Left renal cortex interstitium (tissue), 4 donors: Measurements from ENCODE around the gene SNRNP200. TPM values are rescaled to one million over a fixed set of nuclear protein-coding genes. Genes with fewer than 3 reads are reported as not detected.
"Not testable (repeated sequence)": the region's sequence is repeated elsewhere in the genome, so short reads cannot be mapped to it uniquely, and the experiment has no call there.

ENCODE experiments used
- DNase-seq, 4 donors: peaks; one replicate each; pipeline ENCODE4 v3.0.0-alpha.2; 2013; ENCODE audit warnings: low read depth in 4 of 4, low spot score in 2 of 4, missing footprints in 1 of 4
- polyA plus RNA-seq, 4 donors: library from polyadenylated mRNA; unstranded; fragments of 120-200 nt; gene quantifications; one replicate each; pipeline ENCODE4 v1.2.1, GENCODE V29; 2013; ENCODE audit not compliant: insufficient read length in 4 of 4

SNRNP200 gene
- polyA plus RNA-seq, 4 donors, result 177 to 201 (median 189) TPM

- no peak for DNase-seq
These were observed 20.5 kb upstream of the SNRNP200 start for GRCh38 chr2:96325884-96326255.

- no peak for DNase-seq
These were observed 19.9 kb upstream of the SNRNP200 start, which contains the start of gene ITPRIPL1 for GRCh38 chr2:96325041-96325883. TSS of gene ITPRIPL1 (plus strand) at chr2:96325317. CDS start at chr2:96325840, 523 bp downstream.

- DNase-seq, result no peak
These were observed 19.3 kb upstream of the SNRNP200 start for GRCh38 chr2:96324721-96325040.

GRCh38 chr2:96323849-96324248, 18.5 kb upstream of the SNRNP200 start:
- DNase-seq, result no peak

GRCh38 chr2:96320728-96321622, 15.6 kb upstream of the SNRNP200 start:
- DNase-seq, result no peak

- no peak for DNase-seq
These were observed 15.0 kb upstream of the SNRNP200 start for GRCh38 chr2:96320326-96320725.

GRCh38 chr2:96319396-96319795, 14.1 kb upstream of the SNRNP200 start:
- DNase-seq, result no peak

- DNase-seq, result no peak
These were observed 13.4 kb upstream of the SNRNP200 start for GRCh38 chr2:96318723-96319122.

GRCh38 chr2:96317584-96317997, 12.2 kb upstream of the SNRNP200 start:
- no peak for DNase-seq

- no peak for DNase-seq
These were observed 11.7 kb upstream of the SNRNP200 start for GRCh38 chr2:96316999-96317398.

- no peak for DNase-seq
These were observed 10.2 kb upstream of the SNRNP200 start for GRCh38 chr2:96315400-96316071.

GRCh38 chr2:96315005-96315399, 9.7 kb upstream of the SNRNP200 start:
- no peak for DNase-seq

- no peak for DNase-seq
These were observed 2.9 kb upstream of the SNRNP200 start for GRCh38 chr2:96308248-96308647.

GRCh38 chr2:96306370-96306769, 1.0 kb upstream of the SNRNP200 start:
- no peak for DNase-seq

GRCh38 chr2:96305979-96306308, 598 bp upstream of the SNRNP200 start:
- DNase-seq, result no peak

GRCh38 chr2:96304606-96305005, 740 bp downstream of the SNRNP200 start:
- DNase-seq, result no peak

GRCh38 chr2:96301865-96302264, 3.5 kb downstream of the SNRNP200 start:
- no peak for DNase-seq

- no peak for DNase-seq
These were observed 8.4 kb downstream of the SNRNP200 start for GRCh38 chr2:96296925-96297324.

- DNase-seq, result not testable (repeated sequence)
These were observed 11.1 kb downstream of the SNRNP200 start for GRCh38 chr2:96294271-96294670.

- no peak for DNase-seq
These were observed 13.6 kb downstream of the SNRNP200 start for GRCh38 chr2:96291751-96292150.

- DNase-seq, result no peak
These were observed 18.0 kb downstream of the SNRNP200 start for GRCh38 chr2:96287273-96287856.
